OCI-LY7 (cell line): ENCODE measurements around the gene SLC4A9.

ENCODE experiments used
- EZH2phosphoT487 ChIP-seq: fragments of 200-600 bp; sonication (generic); IDR thresholded peaks from 2 replicates; pipeline ENCODE4 v1.6.1; 2018; ENCODE audit warnings: low read depth, borderline replicate concordance, mild to moderate bottlenecking, mixed run types, antibody characterized with exemption, low read length, moderate library complexity, mixed read lengths
- TF ChIP-seq, protein P1 (sequence below): fragments of 200-600 bp; sonication (generic); conservative IDR thresholded peaks from 2 replicates; pipeline ENCODE4 v1.5.1; 2014; ENCODE audit warnings: mild to moderate bottlenecking, antibody characterized with exemption, low read length, moderate library complexity, mixed read lengths

DNA sequence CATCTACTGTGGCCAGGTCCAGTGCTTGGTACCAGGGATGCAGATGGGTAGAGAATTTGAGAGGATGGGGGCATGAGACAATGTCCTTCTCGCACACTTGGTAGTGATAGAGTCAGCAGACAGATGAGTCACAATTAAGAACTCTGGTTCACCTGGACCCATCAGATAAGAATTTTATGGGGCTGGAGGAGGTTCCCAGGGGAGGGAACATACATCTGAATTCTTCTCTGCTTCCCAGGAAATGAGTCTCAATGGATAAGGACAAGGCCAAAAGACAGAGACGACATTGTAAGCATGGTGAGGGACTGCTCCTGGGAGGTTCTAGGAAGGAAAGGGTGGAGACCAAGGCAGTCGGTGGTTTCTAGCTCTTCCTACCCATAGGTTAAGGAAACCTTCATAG lies 5.3 kb downstream of the SLC4A9 start:
- TF ChIP-seq, protein P1, sequence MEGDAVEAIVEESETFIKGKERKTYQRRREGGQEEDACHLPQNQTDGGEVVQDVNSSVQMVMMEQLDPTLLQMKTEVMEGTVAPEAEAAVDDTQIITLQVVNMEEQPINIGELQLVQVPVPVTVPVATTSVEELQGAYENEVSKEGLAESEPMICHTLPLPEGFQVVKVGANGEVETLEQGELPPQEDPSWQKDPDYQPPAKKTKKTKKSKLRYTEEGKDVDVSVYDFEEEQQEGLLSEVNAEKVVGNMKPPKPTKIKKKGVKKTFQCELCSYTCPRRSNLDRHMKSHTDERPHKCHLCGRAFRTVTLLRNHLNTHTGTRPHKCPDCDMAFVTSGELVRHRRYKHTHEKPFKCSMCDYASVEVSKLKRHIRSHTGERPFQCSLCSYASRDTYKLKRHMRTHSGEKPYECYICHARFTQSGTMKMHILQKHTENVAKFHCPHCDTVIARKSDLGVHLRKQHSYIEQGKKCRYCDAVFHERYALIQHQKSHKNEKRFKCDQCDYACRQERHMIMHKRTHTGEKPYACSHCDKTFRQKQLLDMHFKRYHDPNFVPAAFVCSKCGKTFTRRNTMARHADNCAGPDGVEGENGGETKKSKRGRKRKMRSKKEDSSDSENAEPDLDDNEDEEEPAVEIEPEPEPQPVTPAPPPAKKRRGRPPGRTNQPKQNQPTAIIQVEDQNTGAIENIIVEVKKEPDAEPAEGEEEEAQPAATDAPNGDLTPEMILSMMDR: no peak
- TF ChIP-seq EZH2phosphoT487: no peak
